ENCODE data around the gene PLD3. TPM values are rescaled to one million over a fixed set of nuclear protein-coding genes. Genes with fewer than 3 reads are reported as not detected.
"Not testable (repeated sequence)": the region's sequence is repeated elsewhere in the genome, so short reads cannot be mapped to it uniquely, and the experiment has no call there.

Gene PLD3
- total and polyA plus RNA-seq, 2 experiments from 2014 or later = 866 to 875 TPM

GRCh38 chr19:40365613-40366401 is 17.3 kb downstream of the PLD3 start:
- TF ChIP-seq CTCF (IDR thresholded peaks at IDR 0.05; ENCODE audit: low read depth, low read length) = no peak
- no peaks in the 10 kb centered on the region for H3K9me3 ChIP-seq (ENCODE audit: low read depth)
- H3K27ac ChIP-seq = peak overlapping the region; percentile 89
- H3K4me3 ChIP-seq = peak overlapping the region; percentile 41
- H3K4me1 ChIP-seq (ENCODE audit: low read depth) = peaks cover 18% of the 10 kb centered on the region
- H3K36me3 ChIP-seq = peaks cover 27% of the 10 kb centered on the region
- H3K27me3 ChIP-seq = no peaks in the 10 kb centered on the region
- DNase-seq (ENCODE audit: low read depth in 1 of 2, low spot score in 1 of 2) = peak; percentile 82 to 89

DNA sequence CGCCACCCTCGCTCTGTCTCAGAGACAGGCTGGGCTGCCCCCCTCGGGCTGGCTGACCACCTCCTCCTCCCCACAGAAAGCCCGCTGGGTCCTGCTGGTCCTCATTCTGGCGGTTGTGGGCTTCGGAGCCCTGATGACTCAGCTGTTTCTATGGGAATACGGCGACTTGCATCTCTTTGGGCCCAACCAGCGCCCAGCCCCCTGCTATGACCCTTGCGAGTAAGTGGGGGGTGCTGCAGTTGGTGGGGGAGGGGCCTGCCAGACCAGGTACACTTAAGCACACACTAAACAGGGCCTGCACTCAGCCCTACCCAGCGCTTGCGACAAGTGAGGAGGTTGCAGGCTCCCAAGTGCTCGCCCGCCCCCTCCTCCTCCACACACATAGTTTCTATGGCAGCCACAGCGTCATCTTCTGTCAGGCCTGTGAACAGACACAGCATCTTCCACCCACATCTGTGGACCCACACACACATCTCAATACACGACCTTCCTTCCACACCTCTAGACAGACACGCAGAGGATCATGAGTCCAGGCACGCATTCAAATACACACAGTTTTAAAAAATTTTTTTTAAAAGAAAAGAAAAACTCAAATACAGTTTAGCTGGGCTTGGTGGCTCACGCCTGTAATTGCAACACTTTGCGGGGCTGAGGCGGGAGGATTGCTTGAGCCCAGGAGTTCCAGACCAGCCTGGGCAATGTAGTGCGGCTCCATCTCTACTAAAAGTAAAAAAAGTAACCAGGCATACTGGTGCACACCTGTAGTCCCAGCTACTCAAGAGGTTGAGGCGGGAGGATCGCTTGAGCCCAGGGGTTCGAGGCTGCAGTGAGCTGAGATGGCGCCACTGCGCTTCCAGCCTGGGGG is 18.4 kb downstream of the PLD3 start:
- no peaks in the 10 kb centered on the region for H3K9me3 ChIP-seq (ENCODE audit: low read depth)
- H3K27me3 ChIP-seq = no peaks in the 10 kb centered on the region
- peaks cover 18% of the 10 kb centered on the region for H3K4me1 ChIP-seq (ENCODE audit: low read depth)
- H3K36me3 ChIP-seq = peaks cover 36% of the 10 kb centered on the region
- peak; percentile 36 to 88 for DNase-seq (ENCODE audit: low read depth in 1 of 2, low spot score in 1 of 2)
- peak overlapping the region; percentile 89 for H3K27ac ChIP-seq
- no peak for TF ChIP-seq CTCF (IDR thresholded peaks at IDR 0.05; ENCODE audit: low read depth, low read length)
- H3K4me3 ChIP-seq = peak overlapping the region; percentile 41

DNA sequence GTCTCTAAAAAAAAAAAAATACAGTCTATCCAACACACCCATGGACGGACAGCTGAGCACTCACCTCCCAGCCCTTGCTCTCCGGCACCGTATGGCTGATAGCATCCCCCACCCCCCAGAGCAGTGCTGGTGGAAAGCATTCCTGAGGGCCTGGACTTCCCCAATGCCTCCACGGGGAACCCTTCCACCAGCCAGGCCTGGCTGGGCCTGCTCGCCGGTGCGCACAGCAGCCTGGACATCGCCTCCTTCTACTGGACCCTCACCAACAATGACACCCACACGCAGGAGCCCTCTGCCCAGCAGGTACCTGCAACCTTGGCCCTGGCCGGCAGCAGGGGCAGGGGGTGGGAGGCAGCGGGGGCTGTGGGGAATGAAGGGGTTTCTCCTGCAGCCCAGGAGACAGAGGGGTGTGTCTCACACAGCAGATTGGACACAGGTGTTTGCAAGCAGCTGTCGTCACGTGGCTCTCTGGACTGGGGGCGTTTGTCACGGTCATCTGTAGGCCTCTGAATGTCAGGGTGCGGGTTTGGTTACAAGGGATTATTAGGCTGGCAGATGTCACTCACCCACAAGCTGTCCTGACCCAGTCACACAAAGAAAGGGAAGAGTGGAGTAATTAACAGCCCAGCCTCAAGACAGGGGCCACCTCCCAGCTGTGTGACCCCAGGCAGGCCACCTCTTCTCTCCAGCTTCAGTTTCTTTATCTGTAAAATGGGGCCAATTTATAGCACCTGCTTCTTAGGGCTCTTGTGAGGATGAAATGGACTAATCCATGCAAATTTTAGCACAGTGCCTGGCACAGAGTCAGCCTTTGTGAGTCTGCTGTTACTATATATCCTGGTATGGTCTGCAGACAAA is 19.3 kb downstream of the PLD3 start:
- Histone ChIP-seq H3K27ac (peak overlapping the region; percentile 89), H3K4me1 (ENCODE audit: low read depth) (peaks cover 18% of the 10 kb centered on the region), H3K36me3 (peaks cover 45% of the 10 kb centered on the region), H3K27me3 (no peaks in the 10 kb centered on the region), H3K4me3 (no peak overlapping the region), H3K9me3 (ENCODE audit: low read depth) (no peaks in the 10 kb centered on the region)
- peak in 1 of 2 donors; percentile 20 for DNase-seq (ENCODE audit: low read depth in 1 of 2, low spot score in 1 of 2)
- TF ChIP-seq CTCF (IDR thresholded peaks at IDR 0.05; ENCODE audit: low read depth, low read length) = no peak

GRCh38 chr19:40369797-40370196 is 21.3 kb downstream of the PLD3 start:
- Histone ChIP-seq H3K4me3 (no peak overlapping the region), H3K27me3 (no peaks in the 10 kb centered on the region), H3K4me1 (ENCODE audit: low read depth) (peaks cover 18% of the 10 kb centered on the region), H3K27ac (no peak overlapping the region), H3K36me3 (peaks cover 59% of the 10 kb centered on the region), H3K9me3 (ENCODE audit: low read depth) (no peaks in the 10 kb centered on the region)
- no peak for TF ChIP-seq CTCF (IDR thresholded peaks at IDR 0.05; ENCODE audit: low read depth, low read length)
- no peak for DNase-seq (ENCODE audit: low read depth in 1 of 2, low spot score in 1 of 2)

GRCh38 chr19:40370253-40370652 is 21.8 kb downstream of the PLD3 start:
- not testable (repeated sequence) for H3K27ac ChIP-seq; DNase-seq (ENCODE audit: low read depth in 1 of 2, low spot score in 1 of 2); H3K4me3 ChIP-seq; H3K27me3 ChIP-seq; H3K9me3 ChIP-seq (ENCODE audit: low read depth)
- peaks cover 63% of the 10 kb centered on the region for H3K36me3 ChIP-seq
- H3K4me1 ChIP-seq (ENCODE audit: low read depth) = peaks cover 14% of the 10 kb centered on the region

Measured in cardiac muscle cell (in vitro differentiated cells and primary cell).